Stimulated activated CD4-positive, alpha-beta T cell treated with anti-CD3 and anti-CD28 coated beads, Interleukin-12 subunit alpha, Interleukin-12 subunit beta, amount 100 ng/mL, for 4 hours (primary cell): ENCODE data around the gene CLDN7.

Experiments used
- DNase-seq: peaks from one replicate; pipeline ENCODE4 v3.0.0-alpha.2; 2020

CLDN7 gene

GRCh38 chr17:7235693-7236665, 26.3 kb downstream of the CLDN7 start:
- DNase-seq: no peak

GRCh38 chr17:7234083-7234951, 28.0 kb downstream of the CLDN7 start, which contains the start of gene DVL2:
Gene DVL2, minus strand, starts transcription at chr17:7234517. Its CDS starts 255 bp downstream, at chr17:7234262.
- peak; percentile 93 for DNase-seq

- DNase-seq: no peak
Observed at GRCh38 chr17:7233701-7234082, 28.6 kb downstream of the CLDN7 start.

GRCh38 chr17:7232114-7232513, 30.2 kb downstream of the CLDN7 start:
- DNase-seq: no peak

- DNase-seq: no peak
Observed at GRCh38 chr17:7229504-7229903, 32.8 kb downstream of the CLDN7 start.

- DNase-seq: no peak
Observed at GRCh38 chr17:7228920-7229319, 33.4 kb downstream of the CLDN7 start.

GRCh38 chr17:7226721-7227710, 35.3 kb downstream of the CLDN7 start:
- no peak for DNase-seq

GRCh38 chr17:7225711-7226331, 36.5 kb downstream of the CLDN7 start:
- DNase-seq: no peak

GRCh38 chr17:7224661-7225111, 37.6 kb downstream of the CLDN7 start:
- DNase-seq: no peak

GRCh38 chr17:7224110-7224509, 38.2 kb downstream of the CLDN7 start:
- no peak for DNase-seq

- no peak for DNase-seq
Observed at GRCh38 chr17:7223375-7223774, 38.9 kb downstream of the CLDN7 start.

- DNase-seq: no peak
Observed at GRCh38 chr17:7222972-7223292, 39.3 kb downstream of the CLDN7 start.

GRCh38 chr17:7222093-7222971, 39.9 kb downstream of the CLDN7 start:
- no peak for DNase-seq

- no peak for DNase-seq
Observed at GRCh38 chr17:7221278-7222092, 40.8 kb downstream of the CLDN7 start.

GRCh38 chr17:7220593-7221277, 41.5 kb downstream of the CLDN7 start:
- DNase-seq: peak; percentile 47

GRCh38 chr17:7219812-7220592, 42.3 kb downstream of the CLDN7 start, which contains the start of the genes ACADVL and DLG4:
Gene ACADVL, plus strand, starts transcription at chr17:7219938. Its CDS starts 47 bp downstream, at chr17:7219985.
Gene DLG4, minus strand, starts transcription at chr17:7219836.
- DNase-seq: peak; percentile 78

GRCh38 chr17:7219229-7219811, 43.0 kb downstream of the CLDN7 start:
- DNase-seq: no peak

- no peak for DNase-seq
Observed at GRCh38 chr17:7218758-7219157, 43.5 kb downstream of the CLDN7 start.
